Measurements from ENCODE around the gene RAMAC.
"Not testable (repeated sequence)": the region's sequence is repeated elsewhere in the genome, so short reads cannot be mapped to it uniquely, and the experiment has no call there.

The RAMAC gene

GRCh38 chr15:83014205-83014653 is 28.2 kb downstream of the RAMAC start:
- no peak for DNase-seq (ENCODE audit: low read depth)

GRCh38 chr15:83015361-83015760 is 29.4 kb downstream of the RAMAC start:
- no peak for DNase-seq (ENCODE audit: low read depth)

- no peak for DNase-seq (ENCODE audit: low read depth)
These were observed 30.9 kb downstream of the RAMAC start for GRCh38 chr15:83016906-83017305.

- DNase-seq (ENCODE audit: low read depth), result no peak
These were observed 32.4 kb downstream of the RAMAC start for GRCh38 chr15:83018436-83018835.

- DNase-seq (ENCODE audit: low read depth), result no peak
These were observed 44.0 kb downstream of the RAMAC start for GRCh38 chr15:83030021-83030420.

- not testable (repeated sequence) for DNase-seq (ENCODE audit: low read depth)
These were observed 45.2 kb downstream of the RAMAC start for GRCh38 chr15:83031234-83031633.

GRCh38 chr15:83036253-83036652 is 50.2 kb downstream of the RAMAC start:
- DNase-seq (ENCODE audit: low read depth), result no peak

- no peak for DNase-seq (ENCODE audit: low read depth)
These were observed 53.2 kb downstream of the RAMAC start for GRCh38 chr15:83039206-83039605.

Data from T follicular helper cell (primary cell).